NCI-H1694 (cell line): ENCODE data around the gene SHISA9.
"Not testable (repeated sequence)": the region's sequence is repeated elsewhere in the genome, so short reads cannot be mapped to it uniquely, and the experiment has no call there.

ENCODE experiments used
- DNase-seq: peaks from one replicate; lab custom pipeline; 2025; lab: John Stamatoyannopoulos, UW

SHISA9 gene

DNA sequence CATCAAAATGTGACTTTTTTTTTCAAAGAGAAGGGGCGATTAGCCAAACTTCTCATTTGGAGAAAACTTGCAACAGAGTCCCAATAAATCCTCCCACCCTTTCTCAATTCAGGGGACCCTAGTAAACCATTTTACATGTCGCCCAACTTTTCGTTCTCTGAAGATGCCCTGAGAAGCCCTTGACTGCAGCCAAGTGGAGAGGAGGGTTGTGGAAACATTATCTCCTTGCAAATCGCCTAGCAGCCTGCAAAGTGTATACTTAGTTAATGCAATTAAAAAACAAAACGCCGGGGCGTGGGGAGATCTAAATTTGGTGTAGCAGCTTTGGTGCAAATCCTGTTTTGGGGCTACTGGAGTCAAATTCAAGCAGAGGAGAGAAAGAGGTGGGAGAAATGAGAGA lies 1.2 kb upstream of the SHISA9 start:
- no peak for DNase-seq

GRCh38 chr16:12900599-12901203 lies 697 bp upstream of the SHISA9 start:
- DNase-seq: no peak

DNA sequence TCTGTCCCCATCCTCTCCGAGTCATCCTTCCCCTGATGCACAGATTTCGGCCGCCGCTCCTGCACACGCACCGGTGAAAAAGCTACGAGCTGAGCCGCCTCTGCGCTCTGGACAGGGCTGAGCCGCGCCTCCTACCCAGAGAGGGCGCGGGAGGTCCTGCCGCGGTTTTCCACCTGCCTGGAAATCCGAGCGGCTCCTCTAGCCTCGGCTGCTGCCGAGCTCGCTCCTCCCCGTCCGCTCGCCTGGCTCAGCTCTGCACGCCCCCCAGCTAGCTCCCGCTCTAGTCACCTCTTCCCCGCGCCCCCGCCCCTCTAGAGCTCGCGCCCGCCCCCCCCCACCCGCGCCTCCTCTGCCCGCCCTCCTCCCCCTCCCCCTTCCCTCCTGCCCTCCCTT lies 198 bp upstream of the SHISA9 start:
- DNase-seq: no peak

GRCh38 chr16:12902511-12903372 lies 1.3 kb downstream of the SHISA9 start:
- DNase-seq: no peak

DNA sequence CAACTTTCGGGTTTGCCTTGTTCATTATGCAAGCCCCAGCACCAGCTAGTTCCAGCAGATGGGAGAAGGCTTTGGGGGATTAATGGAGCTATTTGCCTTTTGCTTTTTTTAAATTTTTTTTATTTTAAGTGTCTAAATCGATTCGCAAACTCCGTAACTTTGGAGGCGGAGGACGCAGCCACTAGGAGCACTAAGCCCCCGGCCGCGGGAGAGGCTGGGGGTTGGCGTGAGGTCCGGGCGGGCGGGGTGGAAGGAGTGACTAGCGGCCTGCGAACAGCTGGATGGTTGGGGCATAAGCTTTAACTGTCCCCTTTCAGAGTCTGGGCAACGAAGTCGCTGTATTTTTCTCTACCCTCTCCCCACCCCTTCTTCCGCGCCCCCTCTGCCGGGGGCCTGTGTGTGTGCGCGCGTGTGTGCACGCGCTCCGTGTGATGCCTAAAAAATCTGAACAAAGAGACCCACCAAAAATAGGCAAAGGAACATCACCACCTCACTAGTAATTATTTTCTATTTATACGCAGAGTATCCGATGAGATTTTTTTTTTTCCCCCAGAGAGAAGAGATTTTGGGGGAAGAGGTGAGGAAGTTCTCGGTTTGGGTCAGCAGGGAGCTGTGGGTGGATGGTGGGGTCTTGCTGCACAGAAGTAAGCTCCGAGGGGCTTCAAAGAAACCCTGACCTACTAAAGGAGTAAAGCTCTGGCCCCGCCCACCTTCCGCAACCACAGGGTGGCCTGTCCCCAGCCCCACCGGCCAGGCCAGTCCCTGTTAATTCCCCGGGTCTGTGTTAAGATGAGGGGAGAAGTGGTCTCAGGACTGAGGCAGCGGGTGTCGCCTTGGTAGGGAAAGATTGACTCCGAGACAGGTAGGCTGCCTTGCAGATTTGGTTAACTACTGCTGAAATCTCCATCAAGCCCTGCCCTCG lies 2.3 kb downstream of the SHISA9 start:
- no peak for DNase-seq

- no peak for DNase-seq
Measured at GRCh38 chr16:12904329-12904671, 2.9 kb downstream of the SHISA9 start.

GRCh38 chr16:12906271-12906670 lies 4.9 kb downstream of the SHISA9 start:
- DNase-seq: no peak

DNA sequence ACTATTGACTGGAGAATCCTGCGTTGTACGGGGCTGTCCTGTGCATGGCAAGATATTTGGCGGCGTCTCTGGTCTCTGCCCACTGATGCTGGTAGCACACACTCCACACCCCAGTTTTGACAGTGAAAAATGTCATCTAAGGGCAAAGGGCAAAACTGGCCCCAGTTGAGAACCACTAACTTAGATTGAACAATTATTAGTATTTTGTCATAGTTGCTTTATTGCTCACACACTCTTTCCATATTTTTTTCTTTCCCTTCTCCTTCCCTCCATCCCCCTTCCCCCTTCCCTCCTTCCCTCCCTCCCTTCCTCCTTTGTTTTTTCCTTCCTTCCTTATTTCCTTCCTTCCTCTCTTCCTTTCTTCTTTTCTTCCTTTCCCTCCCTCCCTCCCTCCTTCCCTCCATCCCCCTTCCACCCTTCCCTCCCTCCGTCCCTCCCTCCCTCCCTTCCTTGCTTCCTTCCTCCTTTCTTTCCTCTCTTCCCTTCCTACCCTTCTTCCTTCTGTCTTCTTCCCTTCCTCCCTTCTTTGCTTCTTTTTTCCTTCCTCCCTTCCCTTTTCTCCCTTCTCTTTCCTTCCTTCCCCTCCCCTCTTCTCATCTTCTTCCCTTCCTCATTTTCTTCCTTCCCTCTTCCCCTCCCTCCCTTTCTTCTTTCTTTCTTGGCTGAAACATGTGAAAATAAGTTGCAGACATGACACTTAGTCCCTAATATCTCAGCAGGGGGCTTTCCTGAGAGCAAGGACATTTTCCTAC lies 5.5 kb downstream of the SHISA9 start:
- DNase-seq: no peak

GRCh38 chr16:12907670-12908233 lies 6.4 kb downstream of the SHISA9 start:
- DNase-seq: no peak

DNA sequence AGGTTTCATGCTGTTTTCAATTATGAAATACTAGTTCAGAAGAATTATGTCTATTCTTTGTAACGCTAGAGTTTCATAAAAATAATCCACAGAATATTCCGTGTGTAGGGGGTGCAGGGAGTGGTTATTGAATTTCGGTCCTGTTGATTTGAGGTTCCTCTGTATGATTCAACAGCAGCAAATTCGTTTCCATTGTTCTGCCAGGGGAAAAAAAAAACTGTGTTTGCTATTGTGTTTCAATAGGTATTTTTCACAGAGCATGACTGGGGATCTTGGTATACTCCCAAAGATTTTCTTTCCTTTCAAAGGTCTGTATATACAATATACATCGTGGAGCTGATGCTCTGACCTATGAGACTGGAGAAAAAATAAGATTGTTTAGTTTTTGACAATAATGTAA lies 15.8 kb downstream of the SHISA9 start:
- DNase-seq: no peak

DNA sequence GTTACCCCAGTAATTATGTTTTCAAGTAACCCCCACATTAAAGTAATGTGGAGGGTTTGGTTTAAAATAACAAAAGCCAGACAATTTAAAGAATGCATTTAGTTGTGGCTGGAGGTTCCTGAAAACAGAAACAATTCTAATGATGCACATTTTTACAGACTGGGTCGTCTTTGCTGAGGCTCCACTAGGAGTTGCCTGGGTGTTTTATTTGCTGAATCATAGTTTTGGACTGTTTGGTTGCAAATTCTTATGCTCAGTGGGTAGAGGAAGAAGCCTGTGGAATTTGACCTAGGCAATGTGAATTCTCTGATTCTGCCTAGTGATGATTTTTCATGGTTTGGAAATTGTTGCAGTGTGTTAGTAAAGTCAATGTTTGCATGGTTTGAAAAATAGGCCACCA lies 16.3 kb downstream of the SHISA9 start:
- no peak for DNase-seq

DNA sequence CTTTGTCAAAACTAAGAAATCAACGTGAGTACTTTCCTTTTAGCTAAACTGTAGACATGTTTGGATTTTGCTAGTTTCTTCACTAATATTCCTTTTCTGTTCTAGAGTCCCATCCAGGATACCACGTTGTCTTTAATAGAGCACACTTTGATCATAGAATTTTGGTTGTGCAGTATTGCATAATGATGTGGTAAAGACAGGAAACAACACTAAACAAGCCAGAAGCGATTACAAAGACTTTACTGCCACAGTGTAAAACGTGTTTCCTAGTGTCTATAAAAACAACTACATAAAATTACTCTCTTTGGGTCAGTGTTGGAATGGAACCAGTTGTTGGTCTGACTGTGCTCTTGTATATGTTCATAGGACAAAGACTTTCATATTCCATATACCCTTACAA lies 19.3 kb downstream of the SHISA9 start:
- DNase-seq: no peak

DNA sequence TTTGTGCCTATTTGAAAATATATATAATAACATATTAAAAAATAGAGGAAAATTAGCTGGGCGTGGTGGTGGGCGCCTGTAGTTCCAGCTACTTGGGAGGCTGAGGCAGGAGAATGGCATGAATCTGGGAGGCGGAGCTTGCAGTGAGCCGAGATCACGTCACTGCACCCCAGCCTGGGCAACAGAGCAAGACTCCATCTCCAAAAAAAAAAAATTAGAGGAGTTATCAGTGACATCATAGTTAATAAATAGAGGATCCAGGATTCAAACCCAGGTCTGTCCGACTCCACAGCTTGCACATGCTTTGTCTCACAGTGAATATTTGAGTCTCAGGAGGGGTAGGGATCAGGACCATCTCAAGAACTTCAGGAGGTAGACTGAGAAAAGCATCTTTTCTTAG lies 22.2 kb downstream of the SHISA9 start:
- not testable (repeated sequence) for DNase-seq

GRCh38 chr16:12925026-12925800 lies 23.8 kb downstream of the SHISA9 start:
- DNase-seq: no peak

DNA sequence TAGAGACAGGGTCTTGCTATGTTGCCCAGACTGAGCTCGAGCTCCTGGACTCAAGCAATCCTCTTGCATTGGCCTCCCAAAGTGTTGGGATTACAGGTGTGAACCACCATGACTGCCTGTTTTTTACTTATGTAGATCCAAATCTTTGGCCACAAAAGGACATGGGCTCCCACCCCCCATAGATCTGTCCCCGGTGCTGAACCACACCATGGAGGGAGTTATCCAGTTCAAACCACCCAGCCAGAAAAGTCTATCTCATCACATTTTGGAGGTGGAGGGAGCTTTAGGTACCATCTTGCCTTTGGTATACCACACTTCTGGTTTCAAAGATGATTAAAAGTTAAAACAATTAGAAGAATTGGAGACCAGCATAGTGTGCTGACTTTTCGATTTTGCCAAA lies 26.2 kb downstream of the SHISA9 start:
- no peak for DNase-seq

DNA sequence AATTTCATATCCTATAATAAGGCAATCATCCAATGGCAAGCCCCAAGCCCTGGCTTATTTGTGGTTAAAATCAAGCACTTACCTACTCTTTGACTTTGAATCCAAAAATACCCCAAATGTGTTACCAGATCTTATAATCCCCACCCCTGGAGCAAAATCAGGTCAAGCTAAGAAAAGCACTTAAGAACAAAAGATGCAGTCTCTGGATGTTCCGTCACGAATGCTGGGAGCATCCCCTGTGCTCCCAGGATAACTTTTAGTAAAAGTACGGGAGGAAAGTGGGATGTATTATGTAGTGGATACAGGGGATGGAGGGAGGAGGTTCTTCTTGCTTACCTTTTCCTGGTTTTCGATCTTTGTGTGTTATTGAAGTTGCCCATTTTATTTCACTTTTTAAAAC lies 29.5 kb downstream of the SHISA9 start:
- no peak for DNase-seq

DNA sequence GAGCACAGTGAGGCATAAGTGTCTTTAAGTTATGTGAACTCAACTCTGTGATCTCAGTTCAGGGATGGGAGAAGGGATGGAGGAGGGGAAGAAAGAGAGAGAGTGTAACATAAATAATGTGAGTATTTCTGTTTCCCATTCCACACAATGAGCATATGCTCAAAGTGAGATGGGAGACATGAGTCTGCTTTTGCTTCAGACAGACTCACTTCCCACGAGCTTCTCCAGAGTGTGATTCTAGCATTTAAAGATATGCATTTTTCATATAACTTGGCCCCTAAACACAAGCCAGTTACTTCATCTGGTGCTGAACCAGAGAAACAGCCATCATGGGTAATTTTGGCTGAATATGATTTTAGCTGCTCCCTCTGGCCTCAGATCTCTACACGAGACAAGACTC lies 35.0 kb downstream of the SHISA9 start:
- DNase-seq: no peak

DNA sequence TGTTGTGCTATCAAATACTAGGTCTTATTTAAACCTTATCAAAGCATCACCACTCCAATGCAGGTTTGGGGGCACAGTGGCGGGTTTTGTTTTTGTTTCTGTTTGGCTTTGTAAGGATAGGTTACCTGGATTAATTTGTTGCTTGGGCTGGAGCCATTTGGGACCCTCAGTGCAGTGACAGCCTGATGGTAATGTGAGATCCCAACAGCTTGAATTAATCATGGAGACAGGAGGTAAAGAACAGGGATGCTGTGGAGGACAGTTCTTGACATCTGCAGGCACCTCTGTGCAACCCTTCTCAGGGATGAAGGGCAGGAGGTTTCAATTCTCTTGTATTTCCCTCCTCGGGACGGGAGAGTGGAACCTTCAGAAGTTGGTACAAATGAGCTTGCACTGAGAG lies 40.5 kb downstream of the SHISA9 start:
- no peak for DNase-seq

DNA sequence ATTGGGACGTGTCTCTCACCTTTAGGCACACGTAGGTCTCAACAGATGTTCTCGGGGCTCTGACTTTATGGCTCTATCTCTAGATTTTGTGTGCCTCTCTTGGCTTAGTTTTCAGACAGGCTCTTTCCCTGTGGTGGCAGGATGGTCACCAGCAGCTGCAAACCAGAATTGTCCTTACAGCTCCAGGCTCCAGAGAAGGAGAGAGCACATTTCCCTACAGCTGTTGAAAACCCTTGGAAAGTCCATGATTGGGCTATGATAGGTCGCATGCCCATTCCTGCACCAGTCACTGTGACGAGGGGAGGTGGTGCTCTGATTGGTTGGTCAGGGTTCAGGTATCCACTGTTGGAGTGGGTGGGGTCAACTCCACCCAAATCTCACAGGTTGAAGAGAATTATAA lies 41.5 kb downstream of the SHISA9 start:
- no peak for DNase-seq

DNA sequence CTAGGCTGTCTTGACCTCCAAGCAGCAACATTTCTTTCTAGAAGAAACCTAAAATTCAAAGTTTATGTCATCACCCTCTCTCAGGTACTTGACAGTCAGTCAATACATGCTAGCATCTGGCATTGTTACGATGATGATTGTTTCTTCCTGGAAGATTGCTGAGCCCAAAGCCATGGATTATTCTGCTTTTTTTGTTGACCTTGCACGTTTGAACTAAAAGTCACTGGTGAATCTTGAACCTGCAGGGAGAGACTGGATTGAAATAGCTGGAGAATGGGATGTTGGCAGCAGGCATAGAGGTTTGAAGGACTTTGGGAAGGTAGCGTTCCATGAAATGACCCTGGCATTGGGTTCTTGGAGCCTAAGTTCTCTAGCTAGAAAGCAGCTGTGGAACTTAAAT lies 42.9 kb downstream of the SHISA9 start:
- DNase-seq: no peak

GRCh38 chr16:12951392-12951791 lies 50.0 kb downstream of the SHISA9 start:
- no peak for DNase-seq
